Lung microvascular endothelial cell (primary cell): Measurements from ENCODE around the gene ITGB8. TPM values are rescaled to one million over a fixed set of nuclear protein-coding genes. Genes with fewer than 3 reads are reported as not detected.

Source experiments
- DNase-seq, 2 donors: peaks; one replicate each; pipeline versions ENCODE4 v3.0.0 to v3.0.0-alpha.2; 2010; ENCODE audit warnings: low read depth in 2 of 2
- total RNA-seq: library from RNA; depleted of rRNA; stranded (reverse); fragments of >200 nt; gene quantifications from 2 replicates; pipeline ENCODE4 v1.2.1, GENCODE V29; 2014

Gene ITGB8
- total RNA-seq, 1 donor from 2014 or later = 31.2 TPM

- no peak for DNase-seq
These were observed 10.1 kb downstream of the ITGB8 start for GRCh38 chr7:20340839-20341238.

DNA sequence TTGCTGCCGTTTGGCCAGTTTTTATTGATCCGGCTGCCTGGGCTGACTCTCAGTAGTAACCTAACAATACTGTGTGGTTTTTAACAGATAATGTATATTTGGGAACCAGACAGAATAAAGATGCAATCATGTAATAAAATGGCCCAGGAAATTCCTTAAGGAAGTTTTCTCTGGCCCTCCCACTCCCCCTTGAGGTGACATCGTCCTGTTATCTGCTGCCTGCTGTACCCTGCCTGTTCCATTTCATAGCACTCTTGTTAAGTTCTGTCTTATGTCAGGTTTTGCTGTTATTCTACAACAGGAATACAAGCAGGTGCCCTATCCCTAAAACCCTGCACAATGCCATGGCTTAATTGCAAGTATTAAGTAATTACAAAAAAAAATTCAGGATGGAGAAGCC, 12.5 kb downstream of the ITGB8 start:
- peak in 1 of 2 donors; percentile 5 for DNase-seq

DNA sequence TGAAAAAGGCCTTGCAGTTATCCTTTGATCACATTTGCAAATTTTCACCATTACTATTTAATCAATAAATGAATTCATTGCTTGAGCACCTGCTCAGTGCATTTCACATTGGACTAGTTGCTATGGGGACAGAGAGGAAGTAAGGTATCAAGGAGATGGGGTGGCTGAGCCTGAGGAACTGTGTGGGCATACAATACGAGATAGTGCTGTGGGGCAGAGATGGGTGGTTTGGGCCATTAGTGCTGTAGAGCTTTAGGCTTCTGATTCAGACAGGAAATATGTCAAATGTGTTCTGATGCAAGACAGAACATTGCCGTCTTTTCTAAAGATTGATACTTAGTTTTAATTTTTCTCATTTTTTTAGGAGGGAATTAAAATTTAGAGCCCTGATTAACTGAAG, 13.2 kb downstream of the ITGB8 start:
- DNase-seq = no peak

DNA sequence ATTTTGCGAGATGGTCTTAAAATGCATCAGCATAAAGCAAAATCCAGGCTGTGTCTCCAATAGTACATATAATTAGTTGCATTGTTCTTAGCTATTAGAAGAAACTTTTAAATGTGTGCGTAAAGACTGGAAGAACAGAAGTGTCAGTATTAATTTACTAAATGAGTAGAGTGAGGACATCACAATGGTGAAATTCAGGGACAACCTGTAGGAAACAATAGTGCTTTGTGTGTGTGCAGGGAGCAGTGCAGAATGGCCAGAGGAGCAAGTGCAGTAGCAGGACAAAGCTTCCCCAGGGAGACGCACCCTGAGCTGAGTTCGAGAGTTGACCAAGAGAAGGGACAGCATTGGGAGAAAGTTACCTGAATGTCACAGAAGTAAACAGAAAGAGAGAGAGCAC, 13.7 kb downstream of the ITGB8 start:
- no peak for DNase-seq

DNA sequence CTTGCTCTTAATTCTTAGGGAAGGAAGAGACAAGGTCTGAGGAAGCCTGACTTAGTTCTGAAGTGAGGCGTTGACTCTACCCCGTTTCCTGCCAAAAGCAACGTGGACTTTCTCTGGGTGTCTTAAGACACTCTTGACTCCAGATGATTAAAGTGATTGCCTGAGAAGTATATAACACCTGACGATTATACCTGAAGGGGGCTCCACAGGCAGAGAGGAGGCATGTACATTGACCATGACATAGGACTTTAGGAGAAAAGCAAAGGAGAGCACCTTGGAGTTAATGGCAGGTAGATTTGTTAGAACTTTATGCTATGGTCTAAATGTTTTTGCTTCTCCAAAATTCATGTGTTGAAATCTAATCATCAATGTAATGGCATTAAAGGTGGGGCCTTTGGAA, 15.9 kb downstream of the ITGB8 start:
- no peak for DNase-seq

DNA sequence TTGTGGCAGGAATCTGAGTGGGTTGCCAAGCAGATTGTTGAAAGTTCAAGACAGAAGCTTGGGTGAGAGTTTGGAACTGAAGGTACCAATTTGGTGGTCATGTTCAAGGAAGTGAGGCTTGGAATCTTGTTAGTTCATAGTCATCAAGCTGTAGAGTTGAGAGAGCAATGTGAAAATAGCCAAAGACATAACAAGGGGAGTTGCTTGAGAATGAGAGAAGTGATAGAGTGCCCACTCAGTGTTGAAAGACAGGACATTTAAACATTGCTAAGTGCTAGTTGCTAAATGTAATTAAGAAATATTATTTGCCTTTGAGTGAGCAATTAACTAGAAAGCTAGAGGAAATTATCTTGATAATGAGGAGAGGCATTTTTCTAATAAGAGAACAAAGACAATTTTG, 17.0 kb downstream of the ITGB8 start:
- DNase-seq = no peak

DNA sequence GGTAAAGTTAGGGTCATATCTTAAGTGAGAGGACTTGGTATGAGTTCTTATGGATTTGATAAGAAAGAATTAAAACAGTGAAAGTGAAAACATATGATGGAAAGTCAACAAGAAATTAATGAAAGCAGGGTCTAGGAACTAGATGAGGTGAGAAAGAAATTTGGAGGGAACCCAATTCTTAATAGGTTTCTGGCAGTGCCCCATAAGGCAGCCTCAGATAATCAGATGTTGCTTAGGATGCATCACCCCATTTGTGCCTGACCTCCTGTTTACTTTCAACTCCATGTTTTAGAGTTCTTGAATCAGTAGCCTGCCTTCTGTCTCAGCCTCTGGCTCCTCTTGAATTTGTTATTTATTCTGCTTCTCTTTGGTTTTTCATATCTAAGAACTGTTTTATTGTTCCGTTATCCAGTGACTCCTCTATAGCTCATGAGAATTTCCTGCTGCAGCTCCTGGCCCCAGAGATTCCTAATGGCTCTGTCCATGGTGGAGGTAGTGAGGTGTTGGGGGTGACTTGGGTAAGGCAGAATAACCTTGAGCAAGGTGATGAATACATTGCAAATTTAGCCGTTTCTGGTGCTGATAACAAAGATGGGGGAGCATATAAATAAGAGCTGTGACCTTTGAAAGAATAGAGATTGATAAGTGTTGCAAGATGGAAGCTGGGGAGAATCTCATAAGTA, 17.6 kb downstream of the ITGB8 start:
- no peak for DNase-seq

DNA sequence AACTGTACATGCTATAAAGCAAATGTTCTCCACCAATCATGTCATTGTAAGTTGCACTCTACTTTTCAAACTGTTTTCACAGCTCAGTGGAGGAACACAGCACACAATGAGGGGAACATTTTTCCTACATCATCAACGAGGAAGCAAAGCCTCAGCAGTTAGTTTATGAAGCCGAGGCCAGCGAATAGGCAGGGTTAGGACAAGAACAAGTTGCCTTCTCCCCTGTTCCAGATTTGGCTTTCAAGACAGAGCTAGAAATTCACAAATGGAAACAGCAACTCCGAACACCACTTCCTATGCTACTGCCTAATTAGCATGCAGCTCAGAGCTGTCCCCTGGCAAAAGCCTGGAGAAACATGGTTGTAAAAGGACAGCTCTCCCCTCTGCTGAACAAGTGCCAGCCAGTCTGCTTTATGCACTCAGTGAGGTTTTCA, 19.8 kb downstream of the ITGB8 start:
- DNase-seq = peak in 1 of 2 donors; percentile 54

DNA sequence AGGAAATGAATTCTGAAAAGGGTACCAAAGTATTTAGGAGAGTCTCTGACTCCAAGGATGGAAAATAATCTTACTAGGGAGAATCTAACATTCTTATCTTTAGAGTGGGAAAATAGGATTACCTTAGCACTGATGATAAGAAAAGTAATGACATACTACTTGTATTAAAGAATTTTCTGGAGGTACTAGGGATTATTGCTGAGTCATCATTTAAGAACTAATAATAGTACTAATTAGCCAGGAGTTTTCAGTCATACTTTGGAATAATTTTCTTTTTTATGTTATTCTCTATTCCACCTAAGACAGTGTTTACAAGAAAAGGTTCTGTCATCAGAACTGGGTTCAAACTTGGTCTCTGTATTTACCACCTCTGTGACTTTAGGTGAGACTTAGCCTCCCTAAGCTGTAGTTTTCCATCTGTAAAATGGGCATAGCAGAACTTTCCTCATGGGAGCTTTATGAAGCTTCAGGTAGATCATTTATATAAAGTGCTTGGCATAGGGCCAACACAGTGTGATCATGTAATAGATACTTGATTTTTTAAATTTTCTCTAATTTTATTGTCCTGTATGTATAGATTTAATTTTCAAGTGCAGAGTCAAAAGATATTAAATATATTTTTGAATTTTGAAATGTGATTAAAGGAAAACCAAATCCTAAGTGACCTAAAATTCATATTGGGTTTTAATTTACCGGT, 20.4 kb downstream of the ITGB8 start:
- DNase-seq = peak in 1 of 2 donors; percentile 48

- DNase-seq = peak in 1 of 2 donors; percentile 82
These were observed 21.2 kb downstream of the ITGB8 start for GRCh38 chr7:20351901-20352300.

DNA sequence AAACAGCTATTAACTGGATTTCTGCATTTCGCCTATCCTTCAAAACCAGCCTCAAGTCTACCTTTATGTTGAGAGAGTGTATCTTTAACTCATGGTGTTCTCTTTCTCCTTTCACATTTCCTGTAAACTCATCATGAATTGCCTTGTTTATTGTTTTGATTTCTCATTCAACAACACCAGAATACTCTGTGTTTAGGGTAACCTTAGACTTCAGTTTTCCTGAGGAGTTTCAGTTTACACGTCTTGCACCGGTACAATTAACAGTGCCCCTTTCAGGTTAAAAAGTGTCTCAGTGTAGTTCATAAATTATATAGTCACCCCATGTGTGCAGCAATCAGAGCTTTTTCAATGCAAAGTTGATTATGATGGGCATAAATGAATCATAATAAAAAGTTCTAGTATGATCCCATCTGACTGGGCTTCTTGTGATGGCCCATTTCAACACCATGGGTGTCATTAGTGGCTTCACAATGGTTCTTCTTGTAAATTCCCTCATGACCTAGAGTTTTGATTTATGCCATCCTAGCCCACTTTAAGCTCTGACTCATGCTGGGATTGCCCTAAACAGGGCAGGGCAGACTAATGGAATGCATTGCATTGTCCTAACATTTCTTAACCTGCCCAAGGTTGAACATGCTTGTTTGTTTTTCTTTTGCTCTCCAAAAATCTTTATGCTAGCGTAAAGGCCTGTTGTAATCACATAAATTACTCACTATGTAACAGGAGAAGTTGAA, 22.0 kb downstream of the ITGB8 start:
- peak in 1 of 2 donors; percentile 64 for DNase-seq

GRCh38 chr7:20354610-20355528, 24.2 kb downstream of the ITGB8 start:
- DNase-seq = no peak

DNA sequence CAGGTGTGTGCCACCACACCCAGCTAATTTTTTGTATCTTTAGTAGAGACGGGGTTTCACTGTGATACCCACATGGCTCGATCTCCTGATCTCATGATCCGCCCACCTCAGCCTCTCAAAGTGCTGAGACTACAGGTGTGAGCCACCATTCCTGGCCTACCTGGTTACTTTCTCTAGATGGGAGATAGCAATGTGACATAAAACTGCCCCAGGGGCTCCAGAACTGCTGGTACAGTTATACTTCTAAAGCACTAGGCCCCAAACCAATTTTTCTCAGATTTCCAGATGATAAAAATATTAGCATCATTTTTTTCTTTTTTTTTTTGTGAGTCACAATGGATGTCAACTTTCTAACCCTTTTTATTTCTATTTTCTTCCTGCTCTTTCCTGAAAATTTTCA, 27.4 kb downstream of the ITGB8 start:
- DNase-seq = no peak

DNA sequence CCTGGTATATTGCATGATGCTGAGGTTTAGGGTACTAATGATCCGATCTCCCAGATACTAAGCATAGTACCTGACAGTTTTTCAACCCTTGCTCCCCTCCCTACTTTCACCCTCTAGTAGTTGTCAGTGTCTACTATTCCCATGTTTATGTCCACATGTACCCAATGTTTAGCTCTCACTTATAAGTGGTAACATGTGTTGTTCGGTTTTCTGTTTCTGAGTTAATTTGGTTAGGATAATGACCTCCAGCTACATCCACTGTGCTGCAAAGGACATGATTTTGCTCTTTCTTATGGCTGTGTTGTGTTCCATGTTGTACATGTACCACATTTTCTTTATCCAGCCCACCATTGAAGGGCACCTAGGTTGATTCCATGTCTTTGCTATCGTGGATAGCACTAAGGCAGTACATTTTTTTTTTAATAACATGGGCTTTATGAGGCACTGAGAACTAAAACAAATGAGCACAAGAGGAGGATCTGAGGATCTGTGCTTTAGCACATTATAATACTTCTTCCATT, 28.1 kb downstream of the ITGB8 start:
- no peak for DNase-seq

DNA sequence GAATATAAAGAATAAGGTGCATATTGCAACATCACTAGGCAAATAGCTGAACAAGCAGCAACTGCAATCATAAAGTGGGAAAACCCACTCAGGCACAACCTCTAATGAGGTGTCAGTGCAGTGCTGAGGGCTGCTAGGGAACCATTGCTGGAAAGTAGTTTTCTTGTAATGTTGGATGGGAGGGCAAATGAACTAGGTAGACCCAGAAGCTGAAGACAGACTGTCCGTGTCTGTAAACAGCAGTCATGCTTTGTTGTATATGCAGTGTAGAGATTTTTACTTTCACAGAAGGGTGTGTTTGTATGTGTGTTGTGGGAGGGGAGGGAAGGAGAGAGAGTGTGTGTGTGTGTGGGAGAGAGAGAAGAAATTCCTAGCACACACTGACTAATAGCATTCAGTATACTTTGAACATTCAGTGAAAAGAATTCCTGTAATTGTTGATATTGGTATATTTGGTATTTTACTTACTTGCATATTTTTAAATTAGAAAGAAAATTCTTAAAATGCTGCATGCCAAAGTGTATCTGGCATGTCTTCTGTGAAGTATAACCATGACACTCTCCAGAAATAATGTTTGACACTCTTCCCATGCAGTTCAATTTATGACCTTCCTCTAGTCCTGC, 28.8 kb downstream of the ITGB8 start:
- no peak for DNase-seq

DNA sequence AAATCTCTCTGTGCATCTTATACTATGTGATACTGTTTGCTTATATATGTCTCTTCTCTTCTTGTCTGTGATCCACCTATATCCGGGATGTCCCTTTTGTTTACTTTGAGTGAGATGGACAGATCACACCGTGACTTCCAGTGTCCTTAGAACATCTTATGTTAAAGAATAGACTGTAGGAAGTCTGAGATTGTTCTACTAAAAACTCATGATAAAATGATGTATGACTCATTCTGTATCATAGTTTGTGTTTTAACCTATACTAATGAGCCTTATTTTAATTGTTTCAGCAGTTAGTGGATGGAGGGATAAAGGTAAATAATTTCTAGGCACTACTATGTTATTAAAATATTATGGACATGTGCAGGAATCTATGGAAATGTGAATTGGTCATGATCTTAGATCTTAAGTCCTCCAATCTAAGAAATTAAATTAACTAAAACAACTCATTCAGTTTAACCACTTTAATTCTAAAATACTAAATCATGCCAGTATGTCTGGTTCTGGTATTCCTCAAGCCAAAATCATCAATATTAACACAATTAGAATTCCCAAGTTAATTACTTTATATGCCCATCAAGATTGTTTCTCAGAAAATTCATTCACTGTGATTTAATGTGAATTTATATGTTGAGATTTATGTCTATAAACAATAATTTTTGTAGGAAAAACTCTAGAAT, 32.0 kb downstream of the ITGB8 start:
- DNase-seq = no peak

- DNase-seq = no peak
These were observed 34.0 kb downstream of the ITGB8 start for GRCh38 chr7:20364571-20365196.

DNA sequence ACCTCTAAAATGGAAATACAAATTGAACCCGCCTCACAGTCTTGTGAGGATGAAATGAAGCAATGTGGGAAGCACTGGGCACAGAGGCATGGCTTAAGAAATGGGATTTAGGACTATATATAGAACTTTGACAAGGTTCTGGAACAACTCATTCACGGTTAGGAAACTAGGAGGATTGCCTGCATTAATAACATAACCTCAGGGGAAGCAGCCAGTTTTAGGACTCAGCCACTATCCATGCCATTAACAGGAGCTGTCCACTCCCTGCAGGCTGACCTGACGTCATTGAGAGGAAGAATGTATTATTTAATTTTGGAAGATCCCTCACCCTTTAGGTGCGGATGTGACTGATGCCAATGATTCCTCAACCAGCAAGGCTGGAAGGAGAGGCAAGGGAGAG, 34.8 kb downstream of the ITGB8 start:
- DNase-seq = no peak

- no peak for DNase-seq
These were observed 43.7 kb downstream of the ITGB8 start for GRCh38 chr7:20374399-20374798.

DNA sequence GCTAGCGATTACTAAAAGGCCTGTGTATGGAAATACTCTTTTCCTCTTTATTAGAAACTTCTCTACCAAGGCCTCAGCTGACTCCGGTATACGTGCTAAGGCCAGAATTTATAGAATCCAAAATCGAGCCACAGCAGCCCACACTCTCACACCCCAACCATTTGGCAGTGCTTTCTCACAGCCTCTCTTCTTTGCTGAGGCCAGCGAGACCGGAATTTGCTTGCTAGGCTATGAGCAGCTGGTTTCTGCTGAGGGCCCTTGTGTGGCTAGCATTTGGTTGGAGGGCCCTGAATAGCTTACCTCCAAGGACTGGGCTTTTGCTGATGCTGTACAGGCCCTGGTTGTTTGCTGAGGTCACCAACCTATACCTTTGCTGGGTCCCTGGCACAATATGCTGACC, 46.1 kb downstream of the ITGB8 start:
- DNase-seq = no peak
